ENCODE data around the gene MSH3. TPM values are rescaled to one million over a fixed set of nuclear protein-coding genes. Genes with fewer than 3 reads are reported as not detected.

Gene MSH3
- polyA plus RNA-seq, 4 donors, result 3.5 to 15.6 (median 4.8) TPM

DNA sequence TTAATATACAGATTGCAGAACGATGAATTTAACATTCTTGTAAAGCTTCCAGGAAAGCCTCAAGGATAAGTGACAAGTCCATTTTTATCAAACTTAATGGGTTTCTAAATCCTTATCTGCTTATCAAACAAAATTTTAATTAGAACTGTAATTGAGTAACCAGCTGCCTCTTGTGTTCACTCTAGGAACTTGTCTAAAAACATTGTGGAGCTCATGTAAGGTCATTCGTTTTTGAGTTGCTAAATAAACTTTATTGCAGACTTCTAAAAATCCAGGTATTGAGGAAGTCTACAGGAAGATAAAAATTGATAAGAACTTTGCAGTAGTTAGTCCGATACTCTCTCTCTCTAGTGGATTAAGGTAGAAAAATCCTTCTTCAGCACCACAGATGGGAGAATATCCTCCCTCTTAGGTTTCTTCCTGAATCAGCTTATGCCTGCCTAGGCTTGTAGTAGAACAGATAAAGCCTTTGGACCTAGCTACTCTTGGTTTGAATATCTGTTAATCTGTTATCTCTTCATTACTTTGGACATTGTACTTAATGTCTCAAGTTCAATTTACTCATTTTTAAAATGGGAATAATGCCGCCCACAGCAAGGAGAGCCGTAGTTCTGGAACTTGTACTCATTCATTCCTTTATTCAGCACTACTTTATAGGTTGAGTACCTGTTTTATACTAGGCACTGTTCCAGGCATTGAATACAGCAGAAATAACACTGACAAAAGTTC is 60.3 kb downstream of the MSH3 start:
- DNase-seq, result peak; percentile 54 to 78
- Histone ChIP-seq H3K9me3 (ENCODE audit: control insufficient read depth in 2 of 2, insufficient read depth in 1 of 2, low read depth in 1 of 2, low read length in 1 of 2) (peaks cover 0 to 8% of the 10 kb centered on the region in 2 donors), H3K27me3 (ENCODE audit: control insufficient read depth in 3 of 3, insufficient read depth in 3 of 3, low read length in 3 of 3) (no peaks in the 10 kb centered on the region), H3K4me3 (ENCODE audit: low read depth in 1 of 3, low read length in 3 of 3) (no peak overlapping the region), H3K4me1 (ENCODE audit: control insufficient read depth in 3 of 3, insufficient read depth in 2 of 3, low read depth in 1 of 3, low read length in 2 of 3) (peaks cover 0 to 5% (median 2%) of the 10 kb centered on the region in 3 donors), H3K36me3 (ENCODE audit: control insufficient read depth in 3 of 3, insufficient read depth in 2 of 3, low read depth in 1 of 3, low read length in 3 of 3) (peaks cover 4 to 21% (median 5%) of the 10 kb centered on the region in 3 donors), H3K27ac (ENCODE audit: low read depth in 1 of 3, low read length in 2 of 3) (no peak overlapping the region)
- 26 to 57% (median 48%) methylated on average over 5 of the region's 5 CpGs for WGBS, 3 donors
- no peak for FAIRE-seq

DNA sequence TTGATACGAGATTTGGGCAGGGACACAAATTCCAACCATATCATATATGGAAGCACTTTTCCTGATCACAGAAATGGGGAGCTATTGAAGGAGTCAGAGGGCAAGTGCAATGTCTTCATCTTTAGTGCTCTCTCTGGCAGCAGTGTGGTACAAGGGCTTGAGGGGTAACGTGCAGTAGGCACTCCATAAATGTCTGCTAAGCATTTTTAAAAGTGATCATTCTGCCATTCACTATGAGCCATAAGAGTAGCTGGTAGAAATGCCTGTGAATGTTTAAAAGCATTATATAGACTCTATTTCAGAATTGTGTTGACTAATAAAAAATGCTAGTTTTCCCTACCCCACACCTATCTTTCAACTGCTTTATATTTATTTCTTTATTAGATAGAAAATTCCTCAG is 61.4 kb downstream of the MSH3 start:
- FAIRE-seq, result no peak
- Histone ChIP-seq H3K36me3 (ENCODE audit: control insufficient read depth in 3 of 3, insufficient read depth in 2 of 3, low read depth in 1 of 3, low read length in 3 of 3) (peaks cover 5 to 23% (median 7%) of the 10 kb centered on the region in 3 donors), H3K4me1 (ENCODE audit: control insufficient read depth in 3 of 3, insufficient read depth in 2 of 3, low read depth in 1 of 3, low read length in 2 of 3) (peaks cover 0 to 5% (median 2%) of the 10 kb centered on the region in 3 donors), H3K27ac (ENCODE audit: low read depth in 1 of 3, low read length in 2 of 3) (no peak overlapping the region), H3K4me3 (ENCODE audit: low read depth in 1 of 3, low read length in 3 of 3) (no peak overlapping the region), H3K27me3 (ENCODE audit: control insufficient read depth in 3 of 3, insufficient read depth in 3 of 3, low read length in 3 of 3) (no peaks in the 10 kb centered on the region), H3K9me3 (ENCODE audit: control insufficient read depth in 2 of 2, insufficient read depth in 1 of 2, low read depth in 1 of 2, low read length in 1 of 2) (peaks cover 0 to 9% of the 10 kb centered on the region in 2 donors)
- DNase-seq, result no peak
- WGBS, 3 donors, result 92 to 95% (median 93%) methylated on average over 2 of the region's 2 CpGs

DNA sequence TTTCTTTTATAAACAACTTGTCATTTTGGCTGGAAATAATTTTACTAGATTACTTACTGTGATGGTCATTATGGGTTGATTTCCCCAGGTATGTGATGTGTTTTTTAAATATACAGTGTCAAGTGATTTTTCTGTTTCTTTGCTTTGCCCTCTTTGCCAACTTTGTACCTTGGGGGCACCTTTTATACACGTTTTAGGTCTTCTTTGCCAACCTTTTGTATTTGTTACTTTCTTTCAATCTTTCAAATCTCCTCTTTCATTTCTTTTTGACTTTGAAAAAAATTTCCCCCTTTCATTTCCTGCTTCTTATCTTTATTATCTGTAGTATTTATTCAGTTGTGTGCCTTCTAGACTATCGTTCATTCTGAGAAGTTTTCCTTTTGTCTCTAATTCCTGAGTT is 65.7 kb downstream of the MSH3 start:
- peaks cover 0 to under 1% (median under 1%) of the 10 kb centered on the region in 3 donors for H3K4me1 ChIP-seq (ENCODE audit: control insufficient read depth in 3 of 3, insufficient read depth in 2 of 3, low read depth in 1 of 3, low read length in 2 of 3)
- no peaks in the 10 kb centered on the region for H3K27me3 ChIP-seq (ENCODE audit: control insufficient read depth in 3 of 3, insufficient read depth in 3 of 3, low read length in 3 of 3)
- peaks cover 0 to 9% of the 10 kb centered on the region in 2 donors for H3K9me3 ChIP-seq (ENCODE audit: control insufficient read depth in 2 of 2, insufficient read depth in 1 of 2, low read depth in 1 of 2, low read length in 1 of 2)
- H3K36me3 ChIP-seq (ENCODE audit: control insufficient read depth in 3 of 3, insufficient read depth in 2 of 3, low read depth in 1 of 3, low read length in 3 of 3), result peaks cover 4 to 19% (median 5%) of the 10 kb centered on the region in 3 donors
- no peak overlapping the region for H3K4me3 ChIP-seq (ENCODE audit: low read depth in 1 of 3, low read length in 3 of 3)
- H3K27ac ChIP-seq (ENCODE audit: low read depth in 1 of 3, low read length in 2 of 3), result no peak overlapping the region
- DNase-seq (no peak), FAIRE-seq (no peak)
- 79 to 82% (median 81%) methylated on average over 2 of the region's 2 CpGs for WGBS, 3 donors

DNA sequence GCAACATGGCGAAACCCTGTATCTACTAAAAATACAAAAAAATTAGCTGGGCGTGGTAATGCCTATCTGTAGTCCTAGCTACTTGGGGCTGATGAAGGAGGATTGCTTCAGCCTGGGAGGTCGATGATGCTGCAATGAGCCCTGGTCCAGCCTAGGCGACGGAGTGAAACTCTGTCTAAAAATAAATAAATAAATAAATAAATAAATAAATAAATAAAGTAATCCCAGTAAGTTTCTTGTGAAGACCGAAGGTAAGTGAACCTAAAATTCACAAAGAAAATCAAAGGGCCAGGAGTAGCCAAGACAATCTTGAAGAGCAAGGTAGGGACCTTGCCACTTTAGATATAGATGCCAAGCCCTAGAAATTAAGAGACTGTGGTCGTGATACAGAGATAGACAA is 68.5 kb downstream of the MSH3 start:
- Histone ChIP-seq H3K27me3 (ENCODE audit: control insufficient read depth in 3 of 3, insufficient read depth in 3 of 3, low read length in 3 of 3) (no peaks in the 10 kb centered on the region), H3K9me3 (ENCODE audit: control insufficient read depth in 2 of 2, insufficient read depth in 1 of 2, low read depth in 1 of 2, low read length in 1 of 2) (peaks cover 0 to 9% of the 10 kb centered on the region in 2 donors), H3K4me1 (ENCODE audit: control insufficient read depth in 3 of 3, insufficient read depth in 2 of 3, low read depth in 1 of 3, low read length in 2 of 3) (no peaks in the 10 kb centered on the region), H3K4me3 (ENCODE audit: low read depth in 1 of 3, low read length in 3 of 3) (no peak overlapping the region), H3K36me3 (ENCODE audit: control insufficient read depth in 3 of 3, insufficient read depth in 2 of 3, low read depth in 1 of 3, low read length in 3 of 3) (peaks cover 4 to 26% (median 12%) of the 10 kb centered on the region in 3 donors), H3K27ac (ENCODE audit: low read depth in 1 of 3, low read length in 2 of 3) (no peak overlapping the region)
- FAIRE-seq (no peak), DNase-seq (no peak)
- WGBS, 3 donors, result 97 to 100% (median 98%) methylated on average over 7 of the region's 7 CpGs

DNA sequence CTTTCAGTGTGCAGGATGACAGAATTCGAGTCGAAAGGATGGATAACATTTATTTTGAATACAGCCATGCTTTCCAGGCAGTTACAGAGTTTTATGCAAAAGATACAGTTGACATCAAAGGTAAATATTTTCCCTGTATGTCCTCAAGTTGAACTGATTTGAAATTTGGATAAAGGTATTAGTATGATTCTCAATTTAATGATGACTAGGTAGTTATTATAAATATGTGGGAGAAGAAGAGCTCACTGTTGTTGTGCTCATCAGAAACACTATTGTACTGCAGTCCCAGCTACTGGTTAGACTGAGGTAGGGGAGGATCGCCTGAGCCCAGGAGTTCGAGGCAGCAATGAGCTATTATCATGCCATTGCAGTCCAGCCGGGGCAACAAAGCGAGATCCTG is 71.0 kb downstream of the MSH3 start:
- no peaks in the 10 kb centered on the region for H3K9me3 ChIP-seq (ENCODE audit: control insufficient read depth in 2 of 2, insufficient read depth in 1 of 2, low read depth in 1 of 2, low read length in 1 of 2)

DNA sequence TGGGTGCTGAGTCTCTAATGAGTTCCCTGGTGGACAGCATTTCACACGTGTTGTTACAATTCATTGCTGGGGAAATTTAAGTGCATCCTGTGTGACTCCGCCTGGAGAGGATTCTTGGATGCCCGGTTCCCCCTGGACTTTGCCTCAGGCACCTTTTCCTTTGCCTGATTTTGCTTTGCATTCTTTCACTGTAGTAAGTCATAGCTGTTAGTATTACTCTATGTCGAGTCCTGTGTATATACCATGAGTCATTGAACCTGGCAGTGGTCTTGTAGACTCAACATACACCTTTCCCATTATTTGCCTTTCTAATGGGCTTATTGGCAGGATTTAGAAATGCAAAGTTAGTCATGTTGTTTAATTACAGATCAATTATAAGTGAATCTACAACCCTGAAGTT is 82.3 kb downstream of the MSH3 start:
- no peaks in the 10 kb centered on the region for H3K4me1 ChIP-seq (ENCODE audit: control insufficient read depth in 3 of 3, insufficient read depth in 2 of 3, low read depth in 1 of 3, low read length in 2 of 3)
- FAIRE-seq (no peak), DNase-seq (no peak)

More for the DNA sequence above, 71.0 kb downstream of the MSH3 start:
- no peaks in the 10 kb centered on the region for H3K4me1 ChIP-seq (ENCODE audit: control insufficient read depth in 3 of 3, insufficient read depth in 2 of 3, low read depth in 1 of 3, low read length in 2 of 3)
- no peak overlapping the region for H3K27ac ChIP-seq (ENCODE audit: low read depth in 1 of 3, low read length in 2 of 3)
- no peaks in the 10 kb centered on the region for H3K27me3 ChIP-seq (ENCODE audit: control insufficient read depth in 3 of 3, insufficient read depth in 3 of 3, low read length in 3 of 3)
- H3K36me3 ChIP-seq (ENCODE audit: control insufficient read depth in 3 of 3, insufficient read depth in 2 of 3, low read depth in 1 of 3, low read length in 3 of 3), result peaks cover 0 to 19% (median 16%) of the 10 kb centered on the region in 3 donors
- DNase-seq, result no peak
- no peak for FAIRE-seq
- no peak overlapping the region for H3K4me3 ChIP-seq (ENCODE audit: low read depth in 1 of 3, low read length in 3 of 3)
- WGBS, 3 donors, result 91 to 96% (median 94%) methylated on average over 6 of the region's 6 CpGs

DNA sequence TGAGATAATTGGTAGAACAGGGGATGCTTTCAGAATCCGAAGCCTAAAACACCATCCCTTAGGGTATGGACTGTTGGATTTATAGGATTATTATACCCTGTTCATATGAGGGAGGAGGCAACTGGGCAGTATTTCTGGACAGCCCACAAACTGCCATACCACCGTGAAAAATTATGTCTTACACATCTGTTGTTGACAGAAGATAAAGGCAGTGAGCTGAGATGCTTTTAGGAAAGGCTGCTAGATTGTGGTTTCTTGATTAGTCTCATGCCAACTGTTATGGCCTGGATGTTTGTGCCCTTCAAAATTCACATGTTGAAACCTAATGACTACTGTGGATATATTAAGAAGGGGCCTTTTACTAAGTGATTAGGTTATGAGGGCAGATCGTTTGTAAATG is 84.0 kb downstream of the MSH3 start:
- 73 to 74% (median 73%) methylated on average over 3 of the region's 3 CpGs for WGBS, 3 donors
- H3K4me3 ChIP-seq (ENCODE audit: low read depth in 1 of 3, low read length in 3 of 3), result no peak overlapping the region
- no peaks in the 10 kb centered on the region for H3K27me3 ChIP-seq (ENCODE audit: control insufficient read depth in 3 of 3, insufficient read depth in 3 of 3, low read length in 3 of 3)
- DNase-seq (no peak), FAIRE-seq (no peak)
- peaks cover 0 to 3% of the 10 kb centered on the region in 2 donors for H3K9me3 ChIP-seq (ENCODE audit: control insufficient read depth in 2 of 2, insufficient read depth in 1 of 2, low read depth in 1 of 2, low read length in 1 of 2)
- H3K4me1 ChIP-seq (ENCODE audit: control insufficient read depth in 3 of 3, insufficient read depth in 2 of 3, low read depth in 1 of 3, low read length in 2 of 3), result no peaks in the 10 kb centered on the region
- peaks cover 2 to 18% (median 2%) of the 10 kb centered on the region in 3 donors for H3K36me3 ChIP-seq (ENCODE audit: control insufficient read depth in 3 of 3, insufficient read depth in 2 of 3, low read depth in 1 of 3, low read length in 3 of 3)
- H3K27ac ChIP-seq (ENCODE audit: low read depth in 1 of 3, low read length in 2 of 3), result no peak overlapping the region

More for the DNA sequence above, 82.3 kb downstream of the MSH3 start:
- Histone ChIP-seq H3K9me3 (ENCODE audit: control insufficient read depth in 2 of 2, insufficient read depth in 1 of 2, low read depth in 1 of 2, low read length in 1 of 2) (no peaks in the 10 kb centered on the region), H3K36me3 (ENCODE audit: control insufficient read depth in 3 of 3, insufficient read depth in 2 of 3, low read depth in 1 of 3, low read length in 3 of 3) (peaks cover 0 to 8% (median 0%) of the 10 kb centered on the region in 3 donors), H3K4me3 (ENCODE audit: low read depth in 1 of 3, low read length in 3 of 3) (no peak overlapping the region), H3K27me3 (ENCODE audit: control insufficient read depth in 3 of 3, insufficient read depth in 3 of 3, low read length in 3 of 3) (no peaks in the 10 kb centered on the region), H3K27ac (ENCODE audit: low read depth in 1 of 3, low read length in 2 of 3) (no peak overlapping the region)
- 87 to 90% (median 87%) methylated on average over 4 of the region's 4 CpGs for WGBS, 3 donors

DNA sequence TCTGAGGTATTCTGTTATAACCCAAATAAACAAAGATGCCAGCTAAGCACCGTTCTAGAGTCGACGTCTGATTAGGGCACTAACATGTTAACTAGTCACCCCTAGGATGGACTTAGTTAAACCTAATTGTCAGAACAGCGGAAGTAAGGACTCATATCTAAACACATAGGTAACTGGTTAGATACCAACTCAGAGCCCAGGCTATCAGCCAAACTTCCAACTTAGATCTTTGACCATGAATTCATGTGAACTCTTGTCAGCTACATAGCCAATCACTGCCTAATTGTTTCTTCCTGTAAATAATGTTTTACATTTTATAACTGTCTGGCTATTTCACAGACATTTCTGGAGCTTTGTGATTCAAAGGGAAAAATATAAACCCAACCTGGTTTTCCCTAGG is 84.6 kb downstream of the MSH3 start:
- H3K9me3 ChIP-seq (ENCODE audit: control insufficient read depth in 2 of 2, insufficient read depth in 1 of 2, low read depth in 1 of 2, low read length in 1 of 2), result peaks cover 0 to 3% of the 10 kb centered on the region in 2 donors
- H3K4me1 ChIP-seq (ENCODE audit: control insufficient read depth in 3 of 3, insufficient read depth in 2 of 3, low read depth in 1 of 3, low read length in 2 of 3), result no peaks in the 10 kb centered on the region
- H3K27me3 ChIP-seq (ENCODE audit: control insufficient read depth in 3 of 3, insufficient read depth in 3 of 3, low read length in 3 of 3), result no peaks in the 10 kb centered on the region
- DNase-seq (no peak), FAIRE-seq (no peak)
- WGBS, 3 donors, result 88 to 97% (median 94%) methylated on average over 4 of the region's 4 CpGs
- H3K27ac ChIP-seq (ENCODE audit: low read depth in 1 of 3, low read length in 2 of 3), result no peak overlapping the region
- no peak overlapping the region for H3K4me3 ChIP-seq (ENCODE audit: low read depth in 1 of 3, low read length in 3 of 3)
- peaks cover 2 to 18% (median 2%) of the 10 kb centered on the region in 3 donors for H3K36me3 ChIP-seq (ENCODE audit: control insufficient read depth in 3 of 3, insufficient read depth in 2 of 3, low read depth in 1 of 3, low read length in 3 of 3)

Measured in small intestine (tissue), 7 donors.